H1 (cell line): ENCODE results near the gene PINLYP. TPM values are rescaled to one million over a fixed set of nuclear protein-coding genes. Genes with fewer than 3 reads are reported as not detected.

Experiments
- CTCF ChIA-PET: fragments of 300-600 bp; sonication (Branson Sonifier 250); formaldehyde crosslinking; loops from one replicate; lab custom pipeline; 2021; ENCODE audit not compliant: partially characterized antibody; lab: Charles Lee
- POLR2A ChIA-PET: fragments of 300-600 bp; sonication (Branson Sonifier 250); formaldehyde crosslinking; loops from one replicate; lab custom pipeline; 2021; ENCODE audit warnings: inconsistent platforms; ENCODE audit not compliant: partially characterized antibody; lab: Charles Lee
- DNase-seq, 2 experiments: peaks; one replicate each; pipeline versions ENCODE4 v3.0.0 to v3.0.0-alpha.2; 2010 to 2022; ENCODE audit warnings: low spot score in 2 of 2, low read depth in 1 of 2, mixed read lengths in 1 of 2
- FAIRE-seq: peaks from 2 replicates; lab custom pipeline; 2011; peaks lifted over from hg19 to GRCh38; lab: Jason Lieb, UNC
- H2AFZ ChIP-seq: 2 replicates; pipeline ENCODE4 v1.8.1; 2012; ENCODE audit warnings: low read length, inconsistent platforms
- H2AK5ac ChIP-seq: 2 replicates; pipeline ENCODE4 v1.6.1; 2013; ENCODE audit warnings: low read depth, low read length
- H2BK120ac ChIP-seq: replicated peaks from 2 replicates; pipeline ENCODE3; 2013; ENCODE audit warnings: low read depth, low read length, inconsistent platforms
- H2BK12ac ChIP-seq: 2 replicates; pipeline ENCODE4 v1.6.1; 2013; ENCODE audit warnings: low read depth, low read length
- H2BK15ac ChIP-seq: 2 replicates; pipeline ENCODE4 v1.6.1; 2013; ENCODE audit warnings: low read length
- H2BK20ac ChIP-seq: 2 replicates; pipeline ENCODE4 v1.6.1; 2013; ENCODE audit warnings: low read length
- H2BK5ac ChIP-seq: 2 replicates; pipeline ENCODE4 v1.6.1; 2013; ENCODE audit warnings: low read depth, low read length
- H3K14ac ChIP-seq: 2 replicates; pipeline ENCODE4 v1.6.1; 2013; ENCODE audit warnings: inconsistent platforms; ENCODE audit not compliant: insufficient read length
- H3K18ac ChIP-seq: 2 replicates; pipeline ENCODE4 v1.6.1; 2013; ENCODE audit warnings: low read length; ENCODE audit errors: extremely low read depth
- H3K23ac ChIP-seq: 2 replicates; pipeline ENCODE4 v1.6.1; 2013; ENCODE audit warnings: inconsistent platforms; ENCODE audit not compliant: insufficient read length
- H3K23me2 ChIP-seq: 2 replicates; pipeline ENCODE4 v1.6.1; 2013; ENCODE audit warnings: low read depth, low read length
- H3K27ac ChIP-seq: 2 replicates; pipeline ENCODE4 v1.6.1; 2011; ENCODE audit warnings: low read depth, low read length, inconsistent platforms
- H3K27me3 ChIP-seq, 4 experiments: replicated peaks in 1 of 4; 1 replicate in 1 of 4; 2 replicates in 3 of 4; pipeline versions ENCODE4 v1.6.1 to v1.8.1; 2011 to 2013; ENCODE audit warnings: low read length in 3 of 4, mild to moderate bottlenecking in 3 of 4, inconsistent platforms in 2 of 4, mixed read lengths in 2 of 4, moderate library complexity in 1 of 4; ENCODE audit not compliant: control insufficient read depth in 3 of 4, insufficient read depth in 3 of 4; ENCODE audit errors: extremely low read depth in 1 of 4
- H3K36me3 ChIP-seq, 4 experiments: 2 replicates each; pipeline versions ENCODE4 v1.6.1 to v1.8.1; 2011 to 2013; ENCODE audit warnings: mild to moderate bottlenecking in 4 of 4, low read length in 3 of 4, moderate library complexity in 2 of 4, control low read depth in 1 of 4, inconsistent platforms in 1 of 4; ENCODE audit not compliant: insufficient read depth in 4 of 4, control insufficient read depth in 2 of 4
- H3K4ac ChIP-seq: replicated peaks from 2 replicates; pipeline ENCODE3; 2013; ENCODE audit warnings: low read length, low read depth, mixed read lengths, inconsistent platforms; ENCODE audit not compliant: insufficient read length
- H3K4me1 ChIP-seq, 4 experiments: replicated peaks in 1 of 4; 1 replicate in 1 of 4; 2 replicates in 3 of 4; pipeline versions ENCODE4 v1.6.1 to v1.8.1; 2011 to 2013; ENCODE audit warnings: low read length in 3 of 4, inconsistent platforms in 2 of 4, mixed read lengths in 1 of 4; ENCODE audit not compliant: insufficient read depth in 4 of 4, control insufficient read depth in 3 of 4
- H3K4me2 ChIP-seq, 2 experiments: 2 replicates each; pipeline versions ENCODE4 v1.6.1 to v1.8.1; 2011 to 2013; ENCODE audit warnings: low read depth in 2 of 2, low read length in 2 of 2, control low read depth in 1 of 2, inconsistent platforms in 1 of 2, mild to moderate bottlenecking in 1 of 2; ENCODE audit not compliant: insufficient read depth in 1 of 2
- H3K4me3 ChIP-seq, 4 experiments: fragments of 200-600, 300-600 bp in 1 of 4; sonication (generic), shearing (Covaris generic), sonication (Bioruptor Twin) in 1 of 4; 2 replicates each; pipeline versions ENCODE4 v1.5.1 to v1.8.1; 2011 to 2016; ENCODE audit warnings: low read length in 4 of 4, low read depth in 3 of 4, control low read depth in 2 of 4, inconsistent platforms in 2 of 4, mild to moderate bottlenecking in 2 of 4, mixed read lengths in 1 of 4, moderate library complexity in 1 of 4; ENCODE audit not compliant: insufficient read depth in 2 of 4; ENCODE audit errors: extremely low read depth in 1 of 4
- H3K56ac ChIP-seq: replicated peaks from 2 replicates; pipeline ENCODE3; 2013; ENCODE audit warnings: low read depth, mild to moderate bottlenecking, mixed read lengths, low read length, inconsistent platforms; ENCODE audit not compliant: insufficient read length
- H3K79me1 ChIP-seq: 2 replicates; pipeline ENCODE4 v1.6.1; 2013; ENCODE audit warnings: low read depth, low read length, control low read depth
- H3K79me2 ChIP-seq, 2 experiments: 2 replicates each; pipeline versions ENCODE4 v1.6.1 to v1.8.1; 2012 to 2013; ENCODE audit warnings: low read length in 2 of 2, mild to moderate bottlenecking in 2 of 2, inconsistent platforms in 1 of 2; ENCODE audit not compliant: insufficient read depth in 2 of 2, control insufficient read depth in 1 of 2
- H3K9ac ChIP-seq, 4 experiments: replicated peaks in 1 of 4; 1 replicate in 1 of 4; 2 replicates in 3 of 4; pipeline versions ENCODE4 v1.6.1 to v1.8.1; 2011 to 2013; ENCODE audit warnings: low read depth in 3 of 4, low read length in 3 of 4, control low read depth in 2 of 4, mild to moderate bottlenecking in 2 of 4, moderate library complexity in 2 of 4, inconsistent platforms in 1 of 4; ENCODE audit errors: extremely low read depth in 1 of 4
- H3K9me3 ChIP-seq, 2 experiments: 2 replicates each; pipeline versions ENCODE4 v1.6.1 to v1.8.1; 2012 to 2013; ENCODE audit warnings: mild to moderate bottlenecking in 2 of 2, moderate library complexity in 2 of 2, control low read depth in 1 of 2, inconsistent platforms in 1 of 2, low read depth in 1 of 2, low read length in 1 of 2, mixed read lengths in 1 of 2; ENCODE audit not compliant: insufficient read depth in 2 of 2
- H4K20me1 ChIP-seq, 2 experiments: replicated peaks in 1 of 2; 2 replicates each; pipeline versions ENCODE3 to v1.8.1; 2011 to 2013; ENCODE audit warnings: inconsistent platforms in 2 of 2, low read length in 2 of 2, mild to moderate bottlenecking in 1 of 2; ENCODE audit not compliant: insufficient read depth in 2 of 2, control insufficient read depth in 1 of 2
- H4K5ac ChIP-seq: 2 replicates; pipeline ENCODE4 v1.6.1; 2013; ENCODE audit warnings: low read length, low read depth, mixed read lengths, inconsistent platforms; ENCODE audit not compliant: insufficient read length
- H4K8ac ChIP-seq: 2 replicates; pipeline ENCODE4 v1.8.0; 2013; ENCODE audit warnings: mild to moderate bottlenecking, moderate library complexity, low read length, inconsistent platforms; ENCODE audit not compliant: insufficient read depth; ENCODE audit errors: extremely low read depth
- H4K91ac ChIP-seq: replicated peaks from 2 replicates; pipeline ENCODE3; 2013; ENCODE audit warnings: low read length, mixed read lengths, inconsistent platforms; ENCODE audit not compliant: insufficient read length
- CTBP2 ChIP-seq: IDR thresholded peaks from 2 replicates; pipeline ENCODE4 v1.7.0; 2011; ENCODE audit warnings: borderline replicate concordance, mild to moderate bottlenecking, moderate library complexity, mixed read lengths, low read length; ENCODE audit not compliant: insufficient read depth, insufficient read length
- WGBS, 2 experiments: shearing (Covaris generic) in 1 of 2; methylation state at CpG; one replicate each; pipeline versions ENCODE4 v1.1.6 to v1.1.7; 2013 to 2015; ENCODE audit warnings: low lambda C conversion rate in 2 of 2, mixed read lengths in 2 of 2, inconsistent platforms in 1 of 2, low coverage in 1 of 2, missing lambda C conversion rate in 1 of 2; ENCODE audit not compliant: insufficient replicate concordance in 2 of 2, insufficient coverage in 1 of 2, insufficient read length in 1 of 2; ENCODE audit errors: extremely low coverage in 1 of 2, missing lambda C conversion rate in 1 of 2; 5-methylcytosine and 5-hydroxymethylcytosine counted together
- polyA plus RNA-seq, 7 experiments: library from polyadenylated mRNA; depleted of rRNA in 3 of 7; stranded (reverse) in 5 of 7; unstranded in 2 of 7; fragments of >200 nt in 5 of 7; fragments of 200-250 nt in 2 of 7; gene quantifications; 1 replicate in 5 of 7; 2 replicates in 1 of 7; 4 replicates in 1 of 7; pipeline versions ENCODE4 v1.2.1 to v1.2.3, GENCODE V29; 2011 to 2013; ENCODE audit warnings: missing spikeins in 2 of 7, mixed read lengths in 2 of 7
- total RNA-seq: library from RNA; stranded (reverse); fragmentation: NEBNext Ultra II Directional; extraction: Animal tissue kit (Norgen Biotek cat#: 25700); gene quantifications from 2 replicates; pipeline ENCODE4 v1.2.1, GENCODE V29; 2021

The PINLYP gene
- total and polyA plus RNA-seq, 2 of the 8 experiments (the other 6 are each of a cell fraction or from before 2014, with no cell fraction given) = 7.5 to 31.3 TPM

DNA sequence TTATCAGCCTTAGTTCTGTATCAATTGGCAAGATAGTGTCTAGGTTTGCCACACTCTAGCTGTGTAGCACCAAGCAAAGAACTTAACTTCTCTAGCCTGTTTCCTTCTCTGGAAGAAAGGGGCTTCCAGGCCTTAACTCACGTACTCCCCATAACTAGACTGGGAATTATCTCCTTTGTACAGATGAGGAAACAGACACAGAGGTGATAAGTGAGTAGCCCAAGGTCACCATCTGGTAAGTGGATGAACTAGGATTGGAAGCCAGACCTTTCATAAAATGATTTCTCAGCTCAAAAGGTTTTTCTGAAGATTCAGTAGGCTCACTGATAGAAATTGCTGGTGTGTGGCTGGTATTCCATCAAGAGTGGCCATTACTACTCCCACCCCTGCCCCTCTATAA, 40.7 kb downstream of the PINLYP start:
- Histone ChIP-seq H4K8ac (no peak overlapping the region), H3K4me2 (no peak overlapping the region), H3K56ac (no peak overlapping the region), H4K20me1 (peaks cover 0 to 3% of the 10 kb centered on the region in 2 experiments), H3K23ac (no peak overlapping the region), H3K9me3 (no peaks in the 10 kb centered on the region; a peak in 1 of 4 replicates), H3K9ac (no peak overlapping the region), H3K36me3 (peaks cover 0 to 4% (median 1%) of the 10 kb centered on the region in 4 experiments; a peak in 2 of 8 replicates), H2BK20ac (no peak overlapping the region), H3K4me3 (no peak overlapping the region), H2BK12ac (no peak overlapping the region), H3K23me2 (peaks cover 10% of the 10 kb centered on the region), H4K91ac (no peak overlapping the region), H2BK5ac (no peak overlapping the region), H3K79me1 (peaks cover 7% of the 10 kb centered on the region), H4K5ac (no peak overlapping the region), H3K18ac (no peak overlapping the region), H3K4me1 (peaks cover 4 to 13% (median 7%) of the 10 kb centered on the region in 4 experiments; a peak in 6 of 7 replicates), H2BK15ac (no peak overlapping the region), H3K4ac (no peak overlapping the region), H3K79me2 (peaks cover 0 to 11% of the 10 kb centered on the region in 2 experiments; a peak in 2 of 4 replicates), H2AFZ (no peak overlapping the region)
- FAIRE-seq (no peak), DNase-seq (no peak)
- ChIA-PET CTCF (interaction anchor here (0.6 to 1.2 kb wide), 4 partner anchors 9 to 22 kb away, joined by 3 to 5 read pairs (median 3); no protein-coding TSS in a partner anchor), POLR2A (interaction anchor here (0.8 to 1.5 kb wide), 5 partner anchors 11 to 20 kb away, joined by 3 to 4 read pairs (median 3); partner anchors contain the start of genes IRGQ and ZNF576)
- WGBS, 2 experiments = 100% methylated on average over 1 of the region's 1 CpG; no CpG with 5 or more reads in 1 of the 2 experiments
- no peak for TF ChIP-seq CTBP2
- TF ChIP-seq, all 59 proteins: peak for 0
- Histone ChIP-seq H2BK120ac (no peak overlapping the region), H3K14ac (no peak overlapping the region), H2AK5ac (no peak overlapping the region), H3K27me3 (no peaks in the 10 kb centered on the region), H3K27ac (no peak overlapping the region)
